GM21737 (cell line): ENCODE data around the gene SAC3D1.

Source experiments
- ATAC-seq: cut with Tn5 transposase; IDR thresholded peaks from one replicate; pipeline ENCODE4 v1.9.1; 2021; ENCODE audit warnings: mild to moderate bottlenecking, moderate library complexity; ENCODE audit not compliant: unreplicated experiment

Gene SAC3D1

GRCh38 chr11:65086809-65087208 lies 45.8 kb downstream of the SAC3D1 start:
- ATAC-seq = no peak

- no peak for ATAC-seq
Observed at GRCh38 chr11:65087216-65087615, 46.2 kb downstream of the SAC3D1 start.

- ATAC-seq = no peak
Observed at GRCh38 chr11:65087827-65088226, 46.8 kb downstream of the SAC3D1 start.

GRCh38 chr11:65089621-65090020 lies 48.6 kb downstream of the SAC3D1 start:
- no peak for ATAC-seq

- ATAC-seq = no peak
Observed at GRCh38 chr11:65090628-65091027, 49.6 kb downstream of the SAC3D1 start.
